IPS DF 6.9 (cell line): ENCODE data around the gene POLR1E.

Source experiments
- DNase-seq: peaks from one replicate; pipeline ENCODE4 v3.0.0-alpha.2; 2013; ENCODE audit warnings: low read depth, low spot score
- H3K27ac ChIP-seq: one replicate; pipeline ENCODE4 v1.5.1; 2013; ENCODE audit warnings: low read length, control low read depth
- H3K27me3 ChIP-seq: 2 replicates; pipeline ENCODE4 v1.6.1; 2013; ENCODE audit warnings: mild to moderate bottlenecking, low read length; ENCODE audit not compliant: control insufficient read depth, insufficient read depth
- H3K36me3 ChIP-seq: 2 replicates; pipeline ENCODE4 v1.6.1; 2013; ENCODE audit warnings: low read length; ENCODE audit not compliant: control insufficient read depth, insufficient read depth
- H3K4me1 ChIP-seq: 2 replicates; pipeline ENCODE4 v1.6.1; 2013; ENCODE audit warnings: low read length; ENCODE audit not compliant: control insufficient read depth, insufficient read depth
- H3K4me3 ChIP-seq: 2 replicates; pipeline ENCODE4 v1.5.1; 2013; ENCODE audit warnings: mild to moderate bottlenecking, low read length
- H3K9me3 ChIP-seq: 2 replicates; pipeline ENCODE4 v1.6.1; 2013; ENCODE audit warnings: low read length, inconsistent platforms; ENCODE audit not compliant: control insufficient read depth, insufficient read depth
- WGBS: extraction: QIAGEN DNeasy Blood & Tissue Kit; methylation state at CpG from one replicate; pipeline ENCODE4 v1.1.7; 2013; ENCODE audit warnings: mixed read lengths, missing lambda C conversion rate; ENCODE audit not compliant: insufficient read length, insufficient coverage; 5-methylcytosine and 5-hydroxymethylcytosine counted together

POLR1E gene

DNA sequence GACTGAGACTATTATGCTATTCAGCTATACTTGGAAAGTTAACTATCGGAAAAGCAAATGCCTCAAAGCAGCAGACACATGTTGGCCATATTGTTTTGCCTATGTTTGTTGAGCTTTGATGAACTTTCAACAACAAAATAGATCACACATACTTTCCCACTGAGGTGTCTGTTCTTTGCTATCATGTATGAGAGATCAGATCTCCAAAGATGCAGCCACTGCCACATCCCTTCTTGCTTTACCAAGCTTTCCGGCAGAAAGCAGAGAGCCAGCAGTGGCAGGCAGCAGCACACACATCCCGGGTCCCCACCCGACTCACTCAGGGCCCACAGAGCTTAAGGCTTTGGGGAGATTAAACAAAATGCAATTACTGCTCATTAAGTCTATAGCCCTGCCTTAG lies 39.3 kb upstream of the POLR1E start:
- Histone ChIP-seq H3K9me3 (no peaks in the 10 kb centered on the region), H3K27me3 (no peaks in the 10 kb centered on the region), H3K36me3 (peaks cover 10% of the 10 kb centered on the region), H3K27ac (no peak overlapping the region), H3K4me1 (no peaks in the 10 kb centered on the region), H3K4me3 (no peak overlapping the region)
- WGBS: no CpG with 5 or more reads among the region's 4 CpGs
- no peak for DNase-seq

DNA sequence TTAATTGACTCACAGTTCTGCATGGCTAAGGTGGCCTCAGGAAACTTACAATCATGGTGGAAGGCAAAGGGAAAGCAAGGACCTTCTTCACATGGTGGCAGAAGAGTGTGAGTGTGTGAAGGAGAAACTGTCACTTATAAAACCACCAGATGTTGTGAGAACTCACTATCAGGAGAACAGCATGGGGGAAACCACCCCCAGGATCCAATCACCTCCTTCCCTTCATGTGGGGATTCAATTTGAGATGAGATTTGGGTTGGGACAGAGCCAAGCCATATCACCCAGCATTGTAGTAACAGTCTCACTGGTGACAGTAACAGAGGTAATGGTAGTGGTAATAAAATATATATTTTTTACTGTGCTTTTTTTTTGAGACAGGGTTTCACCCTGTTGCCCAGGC lies 38.6 kb upstream of the POLR1E start:
- H3K4me3 ChIP-seq: no peak overlapping the region
- peaks cover 5% of the 10 kb centered on the region for H3K36me3 ChIP-seq
- no peak for DNase-seq
- no peaks in the 10 kb centered on the region for H3K4me1 ChIP-seq
- no peak overlapping the region for H3K27ac ChIP-seq
- H3K27me3 ChIP-seq: no peaks in the 10 kb centered on the region
- H3K9me3 ChIP-seq: no peaks in the 10 kb centered on the region

DNA sequence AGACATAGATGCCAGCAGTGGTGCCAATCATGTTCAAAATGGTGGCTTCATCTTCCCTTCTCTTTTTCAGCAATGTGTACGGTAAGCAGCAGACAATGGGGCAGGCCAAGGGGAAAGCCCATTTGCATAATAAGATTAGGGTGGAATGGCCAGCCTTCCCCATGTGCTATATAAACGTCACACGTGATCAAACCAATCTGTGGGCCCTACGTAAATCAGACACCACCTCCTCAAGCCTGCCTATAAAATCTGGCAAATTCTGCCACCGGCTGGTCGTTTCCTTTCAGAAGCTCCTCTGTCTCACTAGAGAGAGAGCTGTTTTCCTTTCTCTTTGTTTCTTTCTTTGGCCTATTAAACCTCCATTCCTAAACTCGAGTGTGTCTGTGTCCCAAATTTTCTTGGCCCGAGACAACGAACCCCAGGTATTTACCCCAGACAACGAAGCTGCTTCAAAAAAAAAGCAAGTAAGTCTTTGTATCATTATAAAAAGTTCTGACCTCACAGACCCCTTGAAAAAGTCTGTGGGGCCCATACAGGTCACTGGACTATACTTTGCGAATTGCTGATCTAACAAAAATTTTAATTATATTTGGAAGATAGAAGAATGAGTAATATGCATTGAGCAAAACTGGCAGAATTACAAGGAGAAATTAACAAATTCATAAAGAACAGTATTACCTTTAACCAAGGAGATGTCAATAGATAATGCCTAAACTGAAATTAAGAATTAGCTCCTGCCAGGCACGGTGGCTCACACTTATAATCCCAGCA lies 35.7 kb upstream of the POLR1E start:
- H3K27ac ChIP-seq: no peak overlapping the region
- H3K9me3 ChIP-seq: no peaks in the 10 kb centered on the region
- WGBS: no CpG with 5 or more reads among the region's 12 CpGs
- H3K4me3 ChIP-seq: no peak overlapping the region
- no peak for DNase-seq
- no peaks in the 10 kb centered on the region for H3K4me1 ChIP-seq
- H3K27me3 ChIP-seq: no peaks in the 10 kb centered on the region
- no peaks in the 10 kb centered on the region for H3K36me3 ChIP-seq

DNA sequence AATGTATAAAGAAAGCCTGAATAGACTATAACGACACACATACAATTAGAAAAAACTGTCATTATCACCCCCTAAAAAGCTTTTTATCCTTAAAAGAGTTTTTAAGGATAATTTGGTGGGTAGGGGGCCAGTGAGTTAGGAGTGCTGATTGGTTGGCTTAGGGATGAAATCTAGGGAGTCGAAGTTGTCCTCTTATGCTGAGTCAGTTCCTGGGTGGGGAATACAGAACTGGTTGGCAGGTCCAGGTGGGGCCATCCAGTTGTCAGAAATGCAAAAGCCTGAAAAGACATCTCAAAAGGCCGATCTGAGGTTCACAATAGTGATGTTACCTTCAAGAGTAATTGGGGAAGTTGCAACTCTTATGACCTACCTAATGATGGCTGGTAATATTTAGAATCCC lies 34.1 kb upstream of the POLR1E start:
- Histone ChIP-seq H3K9me3 (no peaks in the 10 kb centered on the region), H3K4me3 (no peak overlapping the region), H3K27me3 (no peaks in the 10 kb centered on the region), H3K36me3 (no peaks in the 10 kb centered on the region; the same call in 1 of the 2 replicates), H3K27ac (no peak overlapping the region), H3K4me1 (no peaks in the 10 kb centered on the region)
- no CpG with 5 or more reads among the region's 3 CpGs for WGBS
- DNase-seq: no peak

DNA sequence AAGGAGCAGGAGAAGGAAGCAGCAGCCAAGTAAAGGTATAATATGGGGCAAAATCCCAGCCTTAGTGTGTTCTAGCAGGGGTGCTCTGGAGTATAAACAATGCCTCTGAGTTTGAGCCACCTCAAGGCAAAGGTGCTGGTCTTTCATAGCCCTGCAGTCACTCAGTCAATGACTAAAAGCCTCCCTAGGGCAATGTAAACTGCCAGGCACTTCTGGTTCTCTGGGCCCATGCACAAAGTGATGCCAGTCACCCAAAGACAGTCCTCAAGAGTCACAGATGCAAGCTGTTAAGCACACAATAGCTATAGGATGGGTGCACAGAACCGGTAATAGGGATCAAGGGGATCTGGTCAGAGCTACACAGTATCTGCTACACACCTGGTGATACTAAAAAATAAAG lies 33.1 kb upstream of the POLR1E start:
- WGBS: no CpG with 5 or more reads among the region's 1 CpG
- no peak overlapping the region for H3K27ac ChIP-seq
- no peaks in the 10 kb centered on the region for H3K27me3 ChIP-seq
- no peaks in the 10 kb centered on the region for H3K4me1 ChIP-seq
- DNase-seq: no peak
- no peaks in the 10 kb centered on the region for H3K9me3 ChIP-seq
- no peak overlapping the region for H3K4me3 ChIP-seq
- H3K36me3 ChIP-seq: no peaks in the 10 kb centered on the region; the same call in 1 of the 2 replicates

DNA sequence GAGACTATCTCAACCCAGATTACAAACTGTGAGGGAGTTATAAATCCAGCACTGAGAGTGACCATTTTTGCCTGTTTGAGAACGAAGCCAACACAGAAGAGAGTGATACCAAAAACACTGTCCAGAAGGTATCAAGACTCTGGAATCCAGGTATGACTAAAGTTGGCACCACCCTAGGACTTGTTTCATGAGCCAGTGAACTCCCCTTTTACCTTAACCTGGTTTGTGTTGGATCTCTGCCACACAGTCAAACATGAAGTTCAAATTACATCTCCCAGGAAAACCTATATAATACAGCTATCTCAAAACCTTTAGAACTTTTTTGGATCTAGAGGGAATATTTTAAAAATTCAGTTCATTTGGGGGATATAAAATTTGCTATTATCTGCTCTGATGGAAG lies 31.9 kb upstream of the POLR1E start:
- no peak overlapping the region for H3K27ac ChIP-seq
- no peaks in the 10 kb centered on the region for H3K9me3 ChIP-seq
- no CpG with 5 or more reads among the region's 1 CpG for WGBS
- DNase-seq: no peak
- no peak overlapping the region for H3K4me3 ChIP-seq
- H3K4me1 ChIP-seq: no peaks in the 10 kb centered on the region
- no peaks in the 10 kb centered on the region; the same call in 1 of the 2 replicates for H3K36me3 ChIP-seq
- H3K27me3 ChIP-seq: no peaks in the 10 kb centered on the region

DNA sequence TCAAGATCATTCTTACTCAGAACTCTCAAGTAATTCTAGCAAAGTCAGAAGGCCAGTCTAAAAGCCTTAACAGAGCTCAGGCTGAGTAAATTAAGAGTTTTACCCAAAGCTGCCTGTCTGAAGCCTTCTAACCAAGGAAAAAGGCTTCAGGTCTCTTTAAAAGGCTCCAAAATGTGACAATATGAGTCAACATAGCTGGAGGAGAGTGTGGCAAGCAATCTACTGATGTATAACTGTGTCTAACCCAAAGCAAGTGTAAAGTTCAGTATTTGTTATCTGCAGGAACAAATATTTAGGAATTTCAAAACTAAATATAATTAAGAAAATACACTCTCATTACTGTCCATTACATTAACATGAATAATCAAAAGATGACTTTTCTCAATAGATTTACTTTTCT lies 31.5 kb upstream of the POLR1E start:
- H3K27ac ChIP-seq: no peak overlapping the region
- no peaks in the 10 kb centered on the region for H3K9me3 ChIP-seq
- H3K27me3 ChIP-seq: no peaks in the 10 kb centered on the region
- H3K36me3 ChIP-seq: no peaks in the 10 kb centered on the region; the same call in 1 of the 2 replicates
- H3K4me3 ChIP-seq: no peak overlapping the region
- H3K4me1 ChIP-seq: no peaks in the 10 kb centered on the region
- no peak for DNase-seq

DNA sequence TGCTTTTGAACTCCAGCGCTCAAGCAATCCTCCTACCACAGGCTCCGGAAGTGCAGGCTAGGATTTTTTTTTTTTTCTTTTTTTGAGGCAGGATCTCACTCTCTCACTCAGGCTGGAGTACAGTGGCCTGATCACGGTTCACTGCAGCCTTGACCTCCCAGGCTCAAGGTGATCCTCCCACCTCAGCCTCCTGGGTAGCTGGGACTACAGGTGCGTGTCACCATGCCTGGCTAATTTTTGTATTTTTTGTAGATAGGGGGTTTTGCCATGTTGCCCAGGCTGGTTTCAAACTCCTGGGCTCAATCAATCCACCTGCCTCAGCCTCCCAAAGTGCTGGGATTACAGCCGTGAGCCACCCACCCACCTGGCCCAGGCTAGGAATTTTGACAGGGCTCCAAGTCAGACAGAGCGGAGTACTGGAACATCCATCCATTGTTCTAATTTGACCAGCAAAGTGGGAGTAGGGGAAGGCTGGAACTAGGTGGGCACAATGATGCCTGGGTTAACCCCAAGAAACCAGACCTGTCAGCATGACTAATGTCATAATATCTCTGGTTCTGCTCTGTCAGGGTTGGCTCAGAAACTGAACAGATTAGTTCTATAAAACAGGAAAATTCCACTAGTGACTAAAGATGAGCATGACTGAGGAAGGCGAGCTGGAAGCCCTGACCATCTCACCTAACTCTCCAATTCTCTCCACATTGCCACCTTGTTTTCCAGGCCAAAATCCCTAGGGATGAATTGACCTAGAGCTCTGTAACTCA lies 29.7 kb upstream of the POLR1E start:
- Histone ChIP-seq H3K27ac (no peak overlapping the region), H3K9me3 (no peaks in the 10 kb centered on the region), H3K27me3 (no peaks in the 10 kb centered on the region), H3K4me3 (no peak overlapping the region), H3K36me3 (no peaks in the 10 kb centered on the region; the same call in 1 of the 2 replicates), H3K4me1 (no peaks in the 10 kb centered on the region)
- no CpG with 5 or more reads among the region's 7 CpGs for WGBS
- DNase-seq: no peak

DNA sequence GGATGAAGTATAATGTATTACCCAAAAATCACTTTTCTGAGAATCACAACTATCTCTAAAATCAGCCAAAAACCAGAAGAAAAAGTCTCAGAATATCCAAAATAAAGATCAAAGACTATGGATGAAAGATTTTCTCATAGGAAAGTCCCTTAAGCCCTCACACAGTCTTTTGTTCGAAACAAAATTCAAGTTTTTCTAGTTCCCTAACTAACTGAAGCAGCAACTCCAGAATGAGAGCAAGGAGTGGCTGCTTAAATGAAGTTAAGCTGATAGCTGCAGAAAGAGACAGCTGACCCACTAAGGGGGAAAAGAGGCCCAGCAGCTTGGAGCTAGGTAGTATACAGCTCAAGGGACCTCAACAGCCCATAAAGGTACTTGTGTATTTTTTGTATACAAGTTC lies 28.9 kb upstream of the POLR1E start:
- no peak for DNase-seq
- no peak overlapping the region for H3K4me3 ChIP-seq
- no peak overlapping the region for H3K27ac ChIP-seq
- no CpG with 5 or more reads among the region's 1 CpG for WGBS
- no peaks in the 10 kb centered on the region for H3K9me3 ChIP-seq
- H3K27me3 ChIP-seq: no peaks in the 10 kb centered on the region
- H3K36me3 ChIP-seq: no peaks in the 10 kb centered on the region; the same call in 1 of the 2 replicates
- no peaks in the 10 kb centered on the region for H3K4me1 ChIP-seq

DNA sequence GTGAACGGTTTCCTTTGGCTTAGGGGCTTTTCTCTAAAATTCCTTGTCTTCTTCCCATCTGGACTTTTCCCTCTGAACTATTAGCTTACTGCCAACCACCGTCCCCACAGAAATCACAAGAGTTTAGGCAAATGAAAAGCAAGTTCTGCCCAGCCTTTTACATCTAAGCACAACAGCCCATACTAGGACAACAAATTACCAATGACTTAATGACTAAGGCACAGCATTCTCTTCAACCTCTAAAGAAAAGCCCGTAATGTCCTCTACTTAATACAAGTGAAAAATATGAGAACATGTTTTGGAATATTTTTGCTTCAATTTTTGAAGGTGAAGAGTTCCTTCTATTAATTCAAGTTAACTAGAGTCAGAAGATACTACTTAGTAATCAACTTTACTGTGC lies 21.7 kb upstream of the POLR1E start:
- no peak for DNase-seq
- Histone ChIP-seq H3K36me3 (no peaks in the 10 kb centered on the region), H3K27me3 (no peaks in the 10 kb centered on the region), H3K9me3 (no peaks in the 10 kb centered on the region), H3K27ac (no peak overlapping the region), H3K4me3 (no peak overlapping the region; the same call in 1 of the 2 replicates), H3K4me1 (no peaks in the 10 kb centered on the region)
- no CpG with 5 or more reads among the region's 3 CpGs for WGBS
